HG03060 (cell line): ENCODE results near the gene WDR33.
"Not testable (repeated sequence)": the region's sequence is repeated elsewhere in the genome, so short reads cannot be mapped to it uniquely, and the experiment has no call there.

Source experiments
- ATAC-seq: cut with Tn5 transposase; IDR thresholded peaks from one replicate; pipeline ENCODE4 v1.9.1; 2021; ENCODE audit warnings: low read depth, moderate number of reproducible peaks; ENCODE audit not compliant: unreplicated experiment

Gene WDR33

GRCh38 chr2:127810619-127811396 is at the start of gene WDR33:
Gene WDR33, minus strand, starts transcription at chr2:127811171. Its CDS starts 40,190 bp downstream, at chr2:127770981.
- ATAC-seq = peak; percentile 91

GRCh38 chr2:127860130-127860529 is 49.2 kb upstream of the WDR33 start:
- ATAC-seq = no peak

GRCh38 chr2:127859712-127860085 is 48.7 kb upstream of the WDR33 start:
- no peak for ATAC-seq

GRCh38 chr2:127857265-127857808 is 46.4 kb upstream of the WDR33 start:
- ATAC-seq = no peak

GRCh38 chr2:127853671-127854070 is 42.7 kb upstream of the WDR33 start:
- no peak for ATAC-seq

GRCh38 chr2:127852388-127852787 is 41.4 kb upstream of the WDR33 start:
- ATAC-seq = no peak

GRCh38 chr2:127847931-127848330 is 37.0 kb upstream of the WDR33 start:
- ATAC-seq = no peak

- ATAC-seq = no peak
Observed at GRCh38 chr2:127844973-127845372, 34.0 kb upstream of the WDR33 start.

GRCh38 chr2:127843677-127844076 is 32.7 kb upstream of the WDR33 start:
- ATAC-seq = no peak

GRCh38 chr2:127841466-127842178 is 30.7 kb upstream of the WDR33 start:
- ATAC-seq = no peak

- ATAC-seq = no peak
Observed at GRCh38 chr2:127840893-127841292, 29.9 kb upstream of the WDR33 start.

- ATAC-seq = no peak
Observed at GRCh38 chr2:127834951-127835350, 24.0 kb upstream of the WDR33 start.

- peak; percentile 92 for ATAC-seq
Observed at GRCh38 chr2:127829845-127830246, 18.9 kb upstream of the WDR33 start.

- ATAC-seq = not testable (repeated sequence)
Observed at GRCh38 chr2:127826708-127827107, 15.7 kb upstream of the WDR33 start.

- no peak for ATAC-seq
Observed at GRCh38 chr2:127826047-127826446, 15.1 kb upstream of the WDR33 start.

GRCh38 chr2:127820080-127820668 is 9.2 kb upstream of the WDR33 start:
- ATAC-seq = no peak

- ATAC-seq = no peak
Observed at GRCh38 chr2:127818794-127819425, 7.9 kb upstream of the WDR33 start.

GRCh38 chr2:127818241-127818640 is 7.3 kb upstream of the WDR33 start:
- ATAC-seq = no peak

GRCh38 chr2:127814677-127815076 is 3.7 kb upstream of the WDR33 start:
- ATAC-seq = no peak

GRCh38 chr2:127812441-127812840 is 1.5 kb upstream of the WDR33 start:
- not testable (repeated sequence) for ATAC-seq
